ENCODE data around the gene NLRP6.
"Not testable (repeated sequence)": the region's sequence is repeated elsewhere in the genome, so short reads cannot be mapped to it uniquely, and the experiment has no call there.

The NLRP6 gene

GRCh38 chr11:236774-237767, 41.1 kb upstream of the NLRP6 start, which contains the start of gene PSMD13:
PSMD13 (plus strand) TSS chr11:236976; CDS start chr11:237050, 74 bp downstream.
- DNase-seq (ENCODE audit: low read depth) = peak; percentile 82
- H3K4me3 ChIP-seq (ENCODE audit: control insufficient read depth, low read depth, low read length) = peak within 1 kb of the TSS; percentile 90
- no peak for TF ChIP-seq CTCF (conservative IDR thresholded peaks at IDR 0.05; ENCODE audit: control insufficient read depth, insufficient read depth, low read depth, low read length)

- not testable (repeated sequence) for H3K4me3 ChIP-seq (ENCODE audit: control insufficient read depth, low read depth, low read length); DNase-seq (ENCODE audit: low read depth)
Measured at GRCh38 chr11:238346-238745, 39.9 kb upstream of the NLRP6 start.

- TF ChIP-seq CTCF (conservative IDR thresholded peaks at IDR 0.05; ENCODE audit: control insufficient read depth, insufficient read depth, low read depth, low read length) = no peak
- no peak for DNase-seq (ENCODE audit: low read depth)
- no peak overlapping the region for H3K4me3 ChIP-seq (ENCODE audit: control insufficient read depth, low read depth, low read length)
Measured at GRCh38 chr11:240315-240714, 37.9 kb upstream of the NLRP6 start.

- no peak for DNase-seq (ENCODE audit: low read depth)
- TF ChIP-seq CTCF (conservative IDR thresholded peaks at IDR 0.05; ENCODE audit: control insufficient read depth, insufficient read depth, low read depth, low read length) = no peak
- H3K4me3 ChIP-seq (ENCODE audit: control insufficient read depth, low read depth, low read length) = no peak overlapping the region
Measured at GRCh38 chr11:241634-242033, 36.6 kb upstream of the NLRP6 start.

- no peak for DNase-seq (ENCODE audit: low read depth)
- TF ChIP-seq CTCF (conservative IDR thresholded peaks at IDR 0.05; ENCODE audit: control insufficient read depth, insufficient read depth, low read depth, low read length) = no peak
- no peak overlapping the region for H3K4me3 ChIP-seq (ENCODE audit: control insufficient read depth, low read depth, low read length)
Measured at GRCh38 chr11:244376-244775, 33.8 kb upstream of the NLRP6 start.

GRCh38 chr11:249062-249461, 29.1 kb upstream of the NLRP6 start:
- H3K4me3 ChIP-seq (ENCODE audit: control insufficient read depth, low read depth, low read length) = no peak overlapping the region
- TF ChIP-seq CTCF (conservative IDR thresholded peaks at IDR 0.05; ENCODE audit: control insufficient read depth, insufficient read depth, low read depth, low read length) = no peak
- no peak for DNase-seq (ENCODE audit: low read depth)

GRCh38 chr11:250274-250673, 27.9 kb upstream of the NLRP6 start:
- no peak for TF ChIP-seq CTCF (conservative IDR thresholded peaks at IDR 0.05; ENCODE audit: control insufficient read depth, insufficient read depth, low read depth, low read length)
- DNase-seq (ENCODE audit: low read depth) = no peak
- no peak overlapping the region for H3K4me3 ChIP-seq (ENCODE audit: control insufficient read depth, low read depth, low read length)
